ENCODE data around the gene DIPK1B.
"Not testable (repeated sequence)": the region's sequence is repeated elsewhere in the genome, so short reads cannot be mapped to it uniquely, and the experiment has no call there.

Gene DIPK1B

GRCh38 chr9:136698635-136699246 is 13.6 kb upstream of the DIPK1B start:
- no peak for DNase-seq (ENCODE audit: low spot score)

DNA sequence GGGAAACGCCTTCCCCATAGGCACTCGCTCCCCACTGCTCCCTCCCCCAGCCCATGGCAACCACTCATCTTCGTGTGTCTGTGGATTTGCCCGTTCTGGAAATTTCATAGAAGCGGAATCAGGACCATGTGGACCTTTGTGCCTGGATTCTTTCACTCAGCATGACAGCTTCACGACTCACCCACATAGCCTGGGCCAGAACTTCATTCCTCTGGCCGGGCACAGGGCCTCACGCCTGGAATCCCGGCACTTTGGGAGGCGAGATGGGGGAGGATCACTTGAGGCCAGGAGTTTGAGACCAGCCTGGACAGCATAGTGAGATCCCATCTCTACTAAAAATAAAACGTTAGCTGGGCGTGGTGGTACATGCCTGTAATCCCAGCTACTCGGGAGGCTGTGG is 12.1 kb upstream of the DIPK1B start:
- DNase-seq (ENCODE audit: low spot score), result no peak

- DNase-seq (ENCODE audit: low spot score), result no peak
These were observed 11.3 kb upstream of the DIPK1B start for GRCh38 chr9:136700959-136701667.

DNA sequence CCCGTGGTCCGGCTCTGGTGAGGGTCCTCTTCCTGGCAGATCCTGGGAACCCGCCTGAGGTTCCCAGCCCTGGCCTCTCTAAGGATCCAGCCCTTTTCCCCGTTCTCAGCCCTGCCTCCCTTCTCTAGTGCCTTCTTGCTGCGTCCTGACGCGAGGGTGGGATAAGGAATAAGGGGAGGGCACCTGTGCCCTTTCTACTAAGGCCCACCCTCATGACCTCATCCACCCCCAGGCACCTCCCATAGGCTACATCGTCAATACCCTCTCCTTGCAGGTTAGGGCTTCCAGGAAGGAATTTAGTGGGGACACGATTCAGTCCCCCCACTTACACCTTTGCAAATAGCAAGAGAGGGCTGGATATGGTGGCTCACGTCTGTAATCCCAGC is 10.7 kb upstream of the DIPK1B start:
- no peak for DNase-seq (ENCODE audit: low spot score)

DNA sequence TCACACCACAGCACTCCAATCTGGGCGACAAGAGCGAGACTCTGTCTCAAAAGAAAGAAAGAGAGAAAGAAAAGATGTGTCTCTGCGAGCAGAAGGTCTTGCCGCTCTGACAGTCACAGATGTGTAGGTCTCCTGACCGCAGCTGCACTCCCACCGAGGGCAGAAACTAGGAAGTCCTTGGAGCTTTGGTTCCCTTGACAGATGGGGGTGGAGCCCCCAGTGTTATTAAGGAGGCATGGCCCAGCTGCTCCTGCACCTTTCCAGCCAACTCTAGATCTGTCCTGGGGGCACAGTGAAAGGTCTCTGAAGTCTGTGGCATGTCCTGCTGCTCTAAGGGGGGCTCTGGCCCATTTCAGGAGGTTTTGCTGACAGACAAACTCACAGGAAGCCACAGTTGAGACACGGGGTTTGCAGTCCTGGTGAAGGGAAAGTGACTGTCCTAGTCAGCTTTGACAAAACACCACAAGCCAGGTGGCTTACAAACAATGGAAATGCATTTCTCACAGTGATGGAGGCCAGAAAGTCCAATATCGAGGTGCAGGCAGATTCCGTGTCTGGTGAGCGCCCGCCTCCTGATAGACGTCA is 9.0 kb upstream of the DIPK1B start:
- no peak for DNase-seq (ENCODE audit: low spot score)

DNA sequence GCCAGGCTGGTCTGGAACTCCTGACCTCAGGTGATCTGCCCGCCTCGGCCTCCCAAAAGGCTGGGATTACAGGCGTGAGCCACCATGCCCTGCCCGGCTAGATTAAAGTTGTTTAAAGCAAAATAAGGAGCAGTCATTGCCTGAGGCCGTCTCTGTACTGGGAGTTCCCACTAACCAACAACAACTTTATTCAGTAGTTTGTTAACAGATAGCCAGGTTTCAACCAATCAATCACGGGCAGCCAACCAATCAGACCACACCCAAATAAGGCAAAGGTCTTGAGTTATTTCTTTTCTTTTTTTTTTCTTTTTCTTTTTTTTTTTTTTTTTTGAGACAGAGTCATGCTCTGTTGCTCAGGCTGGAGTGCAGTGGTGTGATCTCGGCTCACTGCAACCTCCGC is 7.6 kb upstream of the DIPK1B start:
- not testable (repeated sequence) for DNase-seq (ENCODE audit: low spot score)

DNA sequence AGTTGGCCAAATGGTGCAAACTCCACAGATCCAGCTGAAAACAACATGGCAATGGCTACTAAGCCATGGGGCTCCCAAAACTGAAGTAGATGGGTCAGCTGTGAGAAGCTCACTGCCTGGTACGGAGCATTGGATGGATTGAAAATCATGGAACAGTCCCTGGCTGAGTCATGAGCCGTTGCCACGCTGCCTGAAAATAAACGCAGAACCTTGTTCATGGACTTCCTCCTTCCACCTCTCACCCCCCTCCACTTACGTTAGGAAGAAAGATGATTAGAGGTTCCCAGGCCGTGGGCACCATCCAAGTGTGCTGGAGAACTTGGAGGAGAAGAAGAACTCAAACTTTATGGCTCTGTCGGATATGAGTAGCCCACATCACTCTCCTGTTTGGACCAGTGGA is 6.8 kb upstream of the DIPK1B start:
- DNase-seq (ENCODE audit: low spot score), result no peak

GRCh38 chr9:136707011-136707410 is 5.4 kb upstream of the DIPK1B start:
- DNase-seq (ENCODE audit: low spot score), result no peak

- no peak for DNase-seq (ENCODE audit: low spot score)
These were observed 4.4 kb upstream of the DIPK1B start for GRCh38 chr9:136707849-136708517.

DNA sequence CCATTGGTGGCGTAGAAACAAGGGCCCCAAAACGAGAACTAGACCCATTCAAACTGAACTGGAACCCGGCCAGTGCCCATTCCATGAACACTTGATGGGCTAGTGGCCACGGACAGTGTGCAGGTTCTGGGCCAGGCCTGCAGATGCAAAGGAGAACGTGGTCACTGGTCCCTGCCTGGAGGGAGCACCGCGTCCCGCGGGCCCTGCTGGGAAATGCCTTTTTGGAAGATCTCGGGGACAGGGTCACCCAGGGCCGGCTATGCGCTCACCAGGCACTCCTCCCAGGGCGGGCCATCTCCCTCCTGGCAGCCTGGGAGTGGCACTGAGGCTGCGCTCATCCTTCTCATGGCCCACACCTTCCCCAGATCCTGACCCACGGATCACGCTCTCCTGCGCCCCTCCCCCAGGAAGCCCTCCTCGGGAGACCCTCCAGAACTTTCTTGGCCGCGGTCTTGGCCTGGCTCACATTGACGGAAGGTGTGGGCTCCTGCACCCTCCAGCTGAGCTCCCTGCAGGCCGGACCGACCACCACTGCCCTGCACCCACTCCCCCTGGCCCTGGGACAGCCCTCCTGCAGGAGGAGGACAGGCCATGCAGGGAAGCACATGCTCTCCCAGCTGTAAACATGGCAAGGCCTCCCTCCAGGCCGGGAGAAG is 2.8 kb upstream of the DIPK1B start:
- DNase-seq (ENCODE audit: low spot score), result no peak

GRCh38 chr9:136710543-136710942 is 1.8 kb upstream of the DIPK1B start:
- DNase-seq (ENCODE audit: low spot score), result no peak

GRCh38 chr9:136711219-136711648 is 1.1 kb upstream of the DIPK1B start:
- not testable (repeated sequence) for DNase-seq (ENCODE audit: low spot score)

DNA sequence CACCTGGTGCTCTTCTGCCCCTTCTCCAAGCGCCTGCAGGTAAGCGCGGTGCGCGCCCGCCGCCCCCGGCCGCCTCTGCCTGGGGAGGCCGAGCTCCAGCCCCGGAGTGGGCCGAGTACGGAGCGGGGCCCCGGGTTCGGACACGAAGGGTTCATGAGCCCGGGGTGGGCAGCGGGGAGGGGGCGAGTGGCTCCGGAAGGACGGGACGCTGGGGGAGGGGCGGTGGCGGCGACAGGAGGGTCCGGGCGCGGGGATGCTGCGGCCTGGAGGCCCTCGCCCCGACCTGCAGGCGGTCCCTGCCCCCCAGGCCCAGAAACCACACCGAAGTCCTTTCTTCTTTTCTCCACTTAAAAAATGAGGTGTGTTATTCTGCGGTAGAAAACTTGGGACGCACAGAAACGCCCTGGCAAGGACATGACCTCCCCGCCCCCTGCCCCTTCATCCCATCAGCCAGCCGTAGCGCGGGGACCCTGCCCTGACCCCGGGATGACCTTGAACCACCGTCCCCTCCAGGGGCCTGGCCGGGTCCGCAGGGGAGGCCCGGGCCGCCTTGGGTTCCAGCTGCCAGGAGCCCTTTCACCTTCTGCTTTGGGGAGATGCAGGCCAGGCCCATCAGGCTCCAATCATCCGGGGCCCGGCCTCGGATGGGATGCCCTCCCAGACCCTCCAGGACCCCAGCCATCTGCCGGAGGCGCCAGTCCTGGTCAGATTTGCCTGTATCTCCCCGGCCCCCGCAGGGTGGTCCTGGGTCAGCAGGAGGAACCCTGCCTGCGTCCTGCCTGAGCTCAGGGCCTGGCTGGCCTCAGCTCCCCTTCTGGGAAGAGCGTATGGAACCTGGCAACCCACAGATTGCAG is 545 bp downstream of the DIPK1B start:
- DNase-seq (ENCODE audit: low spot score), result no peak

DNA sequence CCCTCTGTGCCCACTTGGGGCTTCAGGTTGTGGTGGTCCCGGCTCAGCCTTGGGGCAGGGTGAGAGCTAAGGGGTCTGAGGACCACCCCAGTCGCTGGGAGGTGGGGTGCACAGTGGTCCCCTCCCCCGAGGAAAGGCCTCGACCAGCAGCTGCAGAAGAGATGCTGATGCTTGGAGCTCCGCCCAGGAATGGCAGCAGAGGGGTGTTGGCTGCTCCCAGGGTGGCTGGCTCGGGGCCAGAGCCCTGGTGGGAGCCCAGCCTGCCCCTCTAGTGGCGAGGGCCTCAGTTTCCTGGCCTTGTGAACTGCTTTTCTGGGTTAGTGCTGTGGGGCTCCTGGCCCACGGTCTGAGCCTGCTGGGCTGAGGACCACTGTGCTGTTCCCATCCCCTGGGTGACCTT is 1.2 kb downstream of the DIPK1B start:
- no peak for DNase-seq (ENCODE audit: low spot score)

DNA sequence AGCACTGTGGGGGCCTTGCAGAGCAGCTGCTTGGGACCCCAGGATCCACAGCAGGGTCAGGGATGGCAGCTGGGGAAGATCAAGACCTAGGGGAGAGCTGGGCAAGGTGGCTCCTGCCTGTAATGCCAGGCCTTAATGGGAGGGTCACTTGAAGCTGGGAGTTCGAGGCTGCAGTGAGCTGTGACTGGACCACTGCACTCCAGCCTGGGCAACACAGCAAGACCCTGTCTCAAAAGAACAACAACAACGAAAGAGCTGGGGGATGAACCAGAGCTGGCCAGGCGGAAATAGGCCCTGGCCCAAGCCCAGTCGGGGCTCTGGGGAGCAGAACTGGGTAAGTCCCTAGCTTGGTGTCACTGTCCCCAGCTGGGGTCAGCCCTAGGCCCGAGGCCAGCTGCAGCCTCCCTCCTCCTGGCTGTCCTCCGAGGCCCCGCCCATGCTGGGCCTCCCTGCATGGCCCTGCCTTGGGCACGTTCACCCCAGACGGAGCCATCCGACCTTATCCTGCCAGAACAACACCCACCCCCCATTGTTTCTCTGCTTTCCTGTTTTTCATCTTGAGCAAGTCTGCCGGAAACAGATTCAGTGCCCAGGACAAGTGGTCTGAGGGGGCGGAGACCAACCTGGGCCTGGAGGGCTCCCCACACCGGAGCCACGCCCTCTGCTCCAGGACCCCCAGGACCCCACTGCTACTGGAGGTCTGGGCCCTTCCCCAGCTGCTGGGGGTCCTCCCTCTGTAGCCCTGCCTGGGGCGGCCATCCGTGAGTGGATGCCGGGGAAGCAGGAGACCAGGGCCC is 1.9 kb downstream of the DIPK1B start:
- no peak for DNase-seq (ENCODE audit: low spot score)

DNA sequence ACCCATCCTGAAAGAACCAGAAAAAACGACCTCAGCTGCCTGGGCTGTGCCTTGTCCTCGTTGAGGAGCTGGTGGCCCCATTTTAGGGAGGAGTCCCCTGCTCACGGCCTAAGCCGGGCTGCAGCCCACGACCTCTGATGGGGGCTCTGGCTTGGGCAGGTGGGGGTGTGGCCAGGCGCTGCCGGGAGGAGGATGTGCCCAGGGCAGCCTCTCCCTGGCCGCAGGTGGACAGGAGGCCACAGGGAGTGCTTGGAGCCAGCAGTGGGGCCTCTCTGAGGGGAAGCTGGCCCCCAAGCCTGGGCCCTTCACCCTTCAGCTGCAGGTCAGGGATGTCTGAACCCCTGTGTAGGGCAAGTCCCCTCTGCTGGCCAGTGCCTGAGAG is 2.5 kb downstream of the DIPK1B start:
- no peak for DNase-seq (ENCODE audit: low spot score)

- no peak for DNase-seq (ENCODE audit: low spot score)
These were observed 5.0 kb downstream of the DIPK1B start for GRCh38 chr9:136717399-136717798.

GRCh38 chr9:136718345-136719194 is 6.2 kb downstream of the DIPK1B start:
- DNase-seq (ENCODE audit: low spot score), result no peak

DNA sequence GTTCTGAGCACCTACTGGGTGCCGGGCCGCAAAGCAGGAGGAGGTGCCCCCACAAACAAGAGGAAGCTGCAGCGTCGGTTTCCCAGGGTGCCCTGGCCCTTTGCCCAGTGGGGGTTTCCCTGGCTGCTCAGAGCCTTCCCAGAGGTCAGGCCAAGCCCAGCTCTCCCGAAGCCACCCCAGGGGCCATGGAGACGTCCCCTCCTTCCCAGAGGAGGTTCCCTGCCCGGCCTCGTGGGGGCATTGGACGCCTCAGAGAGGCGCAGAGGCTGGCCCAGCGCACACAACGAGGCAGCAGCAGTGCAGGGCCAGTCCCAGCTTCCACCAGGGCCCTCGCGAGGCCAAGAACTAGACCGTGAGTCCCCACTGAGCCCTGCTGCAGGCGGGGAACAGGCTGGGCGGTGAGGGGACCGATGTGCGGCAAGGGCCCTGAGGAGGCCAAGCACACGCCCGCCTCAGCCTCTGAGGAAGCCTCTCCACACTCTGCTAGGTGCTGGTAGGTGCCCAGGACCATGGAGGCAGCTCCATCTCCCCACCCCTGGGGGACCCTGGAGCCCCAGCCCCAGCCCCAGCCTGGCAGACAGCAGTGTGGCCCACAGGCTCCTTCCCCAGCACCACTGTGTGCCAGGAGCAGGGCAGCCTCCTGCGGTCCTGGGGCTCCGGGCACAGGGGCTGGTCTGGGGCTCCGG is 7.0 kb downstream of the DIPK1B start:
- no peak for DNase-seq (ENCODE audit: low spot score)
